Peyer's patch (tissue), 4 donors: Measurements from ENCODE around the gene POGK. TPM values are rescaled to one million over a fixed set of nuclear protein-coding genes. Genes with fewer than 3 reads are reported as not detected.

Source experiments
- DNase-seq, 3 donors: peaks; one replicate each; pipeline ENCODE4 v3.0.0-alpha.2; 2017 to 2019
- H3K27ac ChIP-seq, 4 donors: fragments of 200-600 bp; sonication (generic); one replicate each; pipeline ENCODE4 v1.5.1; 2016 to 2019
- H3K27me3 ChIP-seq, 2 donors: fragments of 200-600 bp; sonication (generic); one replicate each; pipeline ENCODE4 v1.5.1; 2019
- H3K36me3 ChIP-seq, 3 donors: fragments of 200-600 bp; sonication (generic); one replicate each; pipeline ENCODE4 v1.5.1; 2016 to 2019
- H3K4me1 ChIP-seq, 4 donors: fragments of 200-600 bp; sonication (generic); one replicate each; pipeline ENCODE4 v1.5.1; 2016 to 2019
- H3K4me3 ChIP-seq, 4 donors: fragments of 200-600 bp; sonication (generic); 1 replicate in 3 of 4; 2 replicates in 1 of 4; pipeline ENCODE4 v1.5.1; 2016 to 2019; ENCODE audit warnings: mild to moderate bottlenecking in 1 of 4
- H3K9me3 ChIP-seq, 4 donors: fragments of 200-600 bp; sonication (generic); one replicate each; pipeline ENCODE4 v1.5.1; 2016 to 2019; ENCODE audit warnings: mild to moderate bottlenecking in 1 of 4
- CTCF ChIP-seq, 6 experiments: fragments of 450-650 bp in 4 of 6; fragments of 200-600 bp in 2 of 6; sonication (generic) in 1 of 6; IDR thresholded peaks; one replicate each; pipeline ENCODE4 v1.5.1; 2017 to 2019; ENCODE audit warnings: antibody characterized with exemption in 6 of 6, mild to moderate bottlenecking in 3 of 6, moderate library complexity in 1 of 6
- POLR2A ChIP-seq, 2 donors: fragments of 450-650 bp; IDR thresholded peaks; one replicate each; pipeline ENCODE4 v1.5.1; 2017; ENCODE audit warnings: antibody characterized with exemption in 2 of 2, mild to moderate bottlenecking in 2 of 2, moderate library complexity in 2 of 2
- total RNA-seq, 4 donors: library from RNA; depleted of rRNA; stranded (reverse); fragments of >200 nt; gene quantifications; one replicate each; pipeline ENCODE4 v1.1.0, GENCODE V29; 2016

The POGK gene
- total RNA-seq, 4 donors from 2014 or later = 14.7 to 40.4 (median 25.0) TPM

GRCh38 chr1:166895766-166896165 lies 56.5 kb downstream of the POGK start:
- DNase-seq = no peak
- no peak overlapping the region for H3K4me3 ChIP-seq
- no peaks in the 10 kb centered on the region for H3K4me1 ChIP-seq
- peaks cover 0 to 6% (median 0%) of the 10 kb centered on the region in 4 donors for H3K9me3 ChIP-seq
- no peaks in the 10 kb centered on the region for H3K27me3 ChIP-seq
- no peaks in the 10 kb centered on the region for H3K36me3 ChIP-seq
- no peak overlapping the region for H3K27ac ChIP-seq
- TF ChIP-seq POLR2A (IDR thresholded peaks at IDR 0.05) (no peak), CTCF (IDR thresholded peaks at IDR 0.05) (no peak)

GRCh38 chr1:166899769-166900168 lies 60.5 kb downstream of the POGK start:
- H3K27me3 ChIP-seq = no peaks in the 10 kb centered on the region
- H3K36me3 ChIP-seq = no peaks in the 10 kb centered on the region
- H3K9me3 ChIP-seq = peaks cover 0 to 6% (median 0%) of the 10 kb centered on the region in 4 donors
- H3K4me3 ChIP-seq = no peak overlapping the region
- no peaks in the 10 kb centered on the region for H3K4me1 ChIP-seq
- no peak for DNase-seq
- TF ChIP-seq CTCF (IDR thresholded peaks at IDR 0.05) = no peak
- no peak for TF ChIP-seq POLR2A (IDR thresholded peaks at IDR 0.05)
- H3K27ac ChIP-seq = no peak overlapping the region

GRCh38 chr1:166900987-166901386 lies 61.7 kb downstream of the POGK start:
- H3K27me3 ChIP-seq = no peaks in the 10 kb centered on the region
- no peak for DNase-seq
- no peak overlapping the region for H3K4me3 ChIP-seq
- H3K4me1 ChIP-seq = no peaks in the 10 kb centered on the region
- H3K9me3 ChIP-seq = peaks cover 0 to 6% (median 0%) of the 10 kb centered on the region in 4 donors
- no peak for TF ChIP-seq CTCF (IDR thresholded peaks at IDR 0.05)
- TF ChIP-seq POLR2A (IDR thresholded peaks at IDR 0.05) = no peak
- no peaks in the 10 kb centered on the region for H3K36me3 ChIP-seq
- H3K27ac ChIP-seq = no peak overlapping the region

GRCh38 chr1:166902279-166902678 lies 63.0 kb downstream of the POGK start:
- Histone ChIP-seq H3K27me3 (no peaks in the 10 kb centered on the region), H3K27ac (no peak overlapping the region), H3K4me3 (no peak overlapping the region), H3K9me3 (peaks cover 0 to 6% (median 0%) of the 10 kb centered on the region in 4 donors), H3K36me3 (no peaks in the 10 kb centered on the region), H3K4me1 (no peaks in the 10 kb centered on the region)
- no peak for DNase-seq
- TF ChIP-seq CTCF (IDR thresholded peaks at IDR 0.05) (no peak), POLR2A (IDR thresholded peaks at IDR 0.05) (no peak)

- H3K4me1 ChIP-seq = no peaks in the 10 kb centered on the region
- TF ChIP-seq CTCF (IDR thresholded peaks at IDR 0.05) = no peak
- TF ChIP-seq POLR2A (IDR thresholded peaks at IDR 0.05) = no peak
- no peak for DNase-seq
- no peaks in the 10 kb centered on the region for H3K9me3 ChIP-seq
- no peak overlapping the region for H3K27ac ChIP-seq
- no peak overlapping the region for H3K4me3 ChIP-seq
- no peaks in the 10 kb centered on the region for H3K27me3 ChIP-seq
- no peaks in the 10 kb centered on the region for H3K36me3 ChIP-seq
Measured at GRCh38 chr1:166903232-166903631, 64.0 kb downstream of the POGK start.

GRCh38 chr1:166905136-166905535 lies 65.9 kb downstream of the POGK start:
- no peak overlapping the region for H3K4me3 ChIP-seq
- no peaks in the 10 kb centered on the region for H3K36me3 ChIP-seq
- no peaks in the 10 kb centered on the region for H3K4me1 ChIP-seq
- H3K27ac ChIP-seq = no peak overlapping the region
- DNase-seq = no peak
- TF ChIP-seq POLR2A (IDR thresholded peaks at IDR 0.05) = no peak
- TF ChIP-seq CTCF (IDR thresholded peaks at IDR 0.05) = no peak
- H3K9me3 ChIP-seq = no peaks in the 10 kb centered on the region
- H3K27me3 ChIP-seq = no peaks in the 10 kb centered on the region
